H1 (cell line): ENCODE measurements around the gene BRSK2. TPM values are rescaled to one million over a fixed set of nuclear protein-coding genes. Genes with fewer than 3 reads are reported as not detected.

ENCODE experiments used
- CTCF ChIA-PET: fragments of 300-600 bp; sonication (Branson Sonifier 250); formaldehyde crosslinking; loops from one replicate; lab custom pipeline; 2021; ENCODE audit not compliant: partially characterized antibody; lab: Charles Lee
- POLR2A ChIA-PET: fragments of 300-600 bp; sonication (Branson Sonifier 250); formaldehyde crosslinking; loops from one replicate; lab custom pipeline; 2021; ENCODE audit warnings: inconsistent platforms; ENCODE audit not compliant: partially characterized antibody; lab: Charles Lee
- DNase-seq, 2 experiments: peaks; one replicate each; pipeline versions ENCODE4 v3.0.0 to v3.0.0-alpha.2; 2010 to 2022; ENCODE audit warnings: low spot score in 2 of 2, low read depth in 1 of 2, mixed read lengths in 1 of 2
- FAIRE-seq: peaks from 2 replicates; lab custom pipeline; 2011; peaks lifted over from hg19 to GRCh38; lab: Jason Lieb, UNC
- H2AFZ ChIP-seq: 2 replicates; pipeline ENCODE4 v1.8.1; 2012; ENCODE audit warnings: low read length, inconsistent platforms
- H2AK5ac ChIP-seq: 2 replicates; pipeline ENCODE4 v1.6.1; 2013; ENCODE audit warnings: low read depth, low read length
- H2BK120ac ChIP-seq: replicated peaks from 2 replicates; pipeline ENCODE3; 2013; ENCODE audit warnings: low read depth, low read length, inconsistent platforms
- H2BK12ac ChIP-seq: 2 replicates; pipeline ENCODE4 v1.6.1; 2013; ENCODE audit warnings: low read depth, low read length
- H2BK15ac ChIP-seq: 2 replicates; pipeline ENCODE4 v1.6.1; 2013; ENCODE audit warnings: low read length
- H2BK20ac ChIP-seq: 2 replicates; pipeline ENCODE4 v1.6.1; 2013; ENCODE audit warnings: low read length
- H2BK5ac ChIP-seq: 2 replicates; pipeline ENCODE4 v1.6.1; 2013; ENCODE audit warnings: low read depth, low read length
- H3K14ac ChIP-seq: 2 replicates; pipeline ENCODE4 v1.6.1; 2013; ENCODE audit warnings: inconsistent platforms; ENCODE audit not compliant: insufficient read length
- H3K18ac ChIP-seq: 2 replicates; pipeline ENCODE4 v1.6.1; 2013; ENCODE audit warnings: low read length; ENCODE audit errors: extremely low read depth
- H3K23ac ChIP-seq: 2 replicates; pipeline ENCODE4 v1.6.1; 2013; ENCODE audit warnings: inconsistent platforms; ENCODE audit not compliant: insufficient read length
- H3K23me2 ChIP-seq: 2 replicates; pipeline ENCODE4 v1.6.1; 2013; ENCODE audit warnings: low read depth, low read length
- H3K27ac ChIP-seq: 2 replicates; pipeline ENCODE4 v1.6.1; 2011; ENCODE audit warnings: low read depth, low read length, inconsistent platforms
- H3K27me3 ChIP-seq, 4 experiments: replicated peaks in 1 of 4; 1 replicate in 1 of 4; 2 replicates in 3 of 4; pipeline versions ENCODE4 v1.6.1 to v1.8.1; 2011 to 2013; ENCODE audit warnings: low read length in 3 of 4, mild to moderate bottlenecking in 3 of 4, inconsistent platforms in 2 of 4, mixed read lengths in 2 of 4, moderate library complexity in 1 of 4; ENCODE audit not compliant: control insufficient read depth in 3 of 4, insufficient read depth in 3 of 4; ENCODE audit errors: extremely low read depth in 1 of 4
- H3K36me3 ChIP-seq, 4 experiments: 2 replicates each; pipeline versions ENCODE4 v1.6.1 to v1.8.1; 2011 to 2013; ENCODE audit warnings: mild to moderate bottlenecking in 4 of 4, low read length in 3 of 4, moderate library complexity in 2 of 4, control low read depth in 1 of 4, inconsistent platforms in 1 of 4; ENCODE audit not compliant: insufficient read depth in 4 of 4, control insufficient read depth in 2 of 4
- H3K4ac ChIP-seq: replicated peaks from 2 replicates; pipeline ENCODE3; 2013; ENCODE audit warnings: low read length, low read depth, mixed read lengths, inconsistent platforms; ENCODE audit not compliant: insufficient read length
- H3K4me1 ChIP-seq, 4 experiments: replicated peaks in 1 of 4; 1 replicate in 1 of 4; 2 replicates in 3 of 4; pipeline versions ENCODE4 v1.6.1 to v1.8.1; 2011 to 2013; ENCODE audit warnings: low read length in 3 of 4, inconsistent platforms in 2 of 4, mixed read lengths in 1 of 4; ENCODE audit not compliant: insufficient read depth in 4 of 4, control insufficient read depth in 3 of 4
- H3K4me2 ChIP-seq, 2 experiments: 2 replicates each; pipeline versions ENCODE4 v1.6.1 to v1.8.1; 2011 to 2013; ENCODE audit warnings: low read depth in 2 of 2, low read length in 2 of 2, control low read depth in 1 of 2, inconsistent platforms in 1 of 2, mild to moderate bottlenecking in 1 of 2; ENCODE audit not compliant: insufficient read depth in 1 of 2
- H3K4me3 ChIP-seq, 4 experiments: fragments of 200-600, 300-600 bp in 1 of 4; sonication (generic), shearing (Covaris generic), sonication (Bioruptor Twin) in 1 of 4; 2 replicates each; pipeline versions ENCODE4 v1.5.1 to v1.8.1; 2011 to 2016; ENCODE audit warnings: low read length in 4 of 4, low read depth in 3 of 4, control low read depth in 2 of 4, inconsistent platforms in 2 of 4, mild to moderate bottlenecking in 2 of 4, mixed read lengths in 1 of 4, moderate library complexity in 1 of 4; ENCODE audit not compliant: insufficient read depth in 2 of 4; ENCODE audit errors: extremely low read depth in 1 of 4
- H3K56ac ChIP-seq: replicated peaks from 2 replicates; pipeline ENCODE3; 2013; ENCODE audit warnings: low read depth, mild to moderate bottlenecking, mixed read lengths, low read length, inconsistent platforms; ENCODE audit not compliant: insufficient read length
- H3K79me1 ChIP-seq: 2 replicates; pipeline ENCODE4 v1.6.1; 2013; ENCODE audit warnings: low read depth, low read length, control low read depth
- H3K79me2 ChIP-seq, 2 experiments: 2 replicates each; pipeline versions ENCODE4 v1.6.1 to v1.8.1; 2012 to 2013; ENCODE audit warnings: low read length in 2 of 2, mild to moderate bottlenecking in 2 of 2, inconsistent platforms in 1 of 2; ENCODE audit not compliant: insufficient read depth in 2 of 2, control insufficient read depth in 1 of 2
- H3K9ac ChIP-seq, 4 experiments: replicated peaks in 1 of 4; 1 replicate in 1 of 4; 2 replicates in 3 of 4; pipeline versions ENCODE4 v1.6.1 to v1.8.1; 2011 to 2013; ENCODE audit warnings: low read depth in 3 of 4, low read length in 3 of 4, control low read depth in 2 of 4, mild to moderate bottlenecking in 2 of 4, moderate library complexity in 2 of 4, inconsistent platforms in 1 of 4; ENCODE audit errors: extremely low read depth in 1 of 4
- H3K9me3 ChIP-seq, 2 experiments: 2 replicates each; pipeline versions ENCODE4 v1.6.1 to v1.8.1; 2012 to 2013; ENCODE audit warnings: mild to moderate bottlenecking in 2 of 2, moderate library complexity in 2 of 2, control low read depth in 1 of 2, inconsistent platforms in 1 of 2, low read depth in 1 of 2, low read length in 1 of 2, mixed read lengths in 1 of 2; ENCODE audit not compliant: insufficient read depth in 2 of 2
- H4K20me1 ChIP-seq, 2 experiments: replicated peaks in 1 of 2; 2 replicates each; pipeline versions ENCODE3 to v1.8.1; 2011 to 2013; ENCODE audit warnings: inconsistent platforms in 2 of 2, low read length in 2 of 2, mild to moderate bottlenecking in 1 of 2; ENCODE audit not compliant: insufficient read depth in 2 of 2, control insufficient read depth in 1 of 2
- H4K5ac ChIP-seq: 2 replicates; pipeline ENCODE4 v1.6.1; 2013; ENCODE audit warnings: low read length, low read depth, mixed read lengths, inconsistent platforms; ENCODE audit not compliant: insufficient read length
- H4K8ac ChIP-seq: 2 replicates; pipeline ENCODE4 v1.8.0; 2013; ENCODE audit warnings: mild to moderate bottlenecking, moderate library complexity, low read length, inconsistent platforms; ENCODE audit not compliant: insufficient read depth; ENCODE audit errors: extremely low read depth
- H4K91ac ChIP-seq: replicated peaks from 2 replicates; pipeline ENCODE3; 2013; ENCODE audit warnings: low read length, mixed read lengths, inconsistent platforms; ENCODE audit not compliant: insufficient read length
- FOSL1 ChIP-seq: IDR thresholded peaks from 2 replicates; pipeline ENCODE4 v1.6.1; 2011; ENCODE audit warnings: mild to moderate bottlenecking, low read depth, low read length, moderate library complexity; ENCODE audit not compliant: insufficient read depth
- NANOG ChIP-seq: IDR thresholded peaks from 2 replicates; pipeline ENCODE4 v1.6.1; 2011; ENCODE audit warnings: low read length, low read depth, mild to moderate bottlenecking, inconsistent platforms; ENCODE audit not compliant: insufficient read depth, poor library complexity, severe bottlenecking
- POU5F1 ChIP-seq: IDR thresholded peaks from 2 replicates; pipeline ENCODE4 v1.6.1; 2011; ENCODE audit warnings: low read depth, mild to moderate bottlenecking, low read length, moderate library complexity
- RAD21 ChIP-seq, 2 experiments: IDR thresholded peaks in 1 of 2; conservative IDR thresholded peaks in 1 of 2; 2 replicates each; pipeline ENCODE4 v1.6.1; 2011; ENCODE audit warnings: low read depth in 2 of 2, low read length in 2 of 2, improper control_type of control experiment in 1 of 2, inconsistent platforms in 1 of 2, mild to moderate bottlenecking in 1 of 2, moderate library complexity in 1 of 2
- RFX5 ChIP-seq: IDR thresholded peaks from 2 replicates; pipeline ENCODE4 v1.6.1; 2011; ENCODE audit warnings: low read depth, low read length, improper control_type of control experiment, borderline replicate concordance
- RNF2 ChIP-seq: fragments of 200-900, 300-1000 bp; sonication (generic); IDR thresholded peaks from 2 replicates; pipeline ENCODE4 v1.7.1; 2016; ENCODE audit warnings: borderline replicate concordance, low read depth, mild to moderate bottlenecking, antibody characterized with exemption, low read length; ENCODE audit not compliant: poor library complexity, severe bottlenecking; ENCODE audit errors: missing control alignments
- SIN3A ChIP-seq, 2 experiments: IDR thresholded peaks in 1 of 2; conservative IDR thresholded peaks in 1 of 2; 2 replicates each; pipeline ENCODE4 v1.6.1; 2011 to 2012; ENCODE audit warnings: low read length in 2 of 2, improper control_type of control experiment in 1 of 2, low read depth in 1 of 2, mild to moderate bottlenecking in 1 of 2
- TAF7 ChIP-seq: optimal IDR thresholded peaks from 2 replicates; pipeline ENCODE3; 2011; ENCODE audit warnings: low read depth, mild to moderate bottlenecking, inconsistent platforms, low read length, moderate library complexity, borderline replicate concordance
- TBP ChIP-seq: IDR thresholded peaks from 2 replicates; pipeline ENCODE4 v1.6.1; 2011; ENCODE audit warnings: low read depth, low read length, improper control_type of control experiment
- TCF12 ChIP-seq: IDR thresholded peaks from 2 replicates; pipeline ENCODE4 v1.6.1; 2011; ENCODE audit warnings: low read depth, mild to moderate bottlenecking, low read length
- WGBS, 2 experiments: shearing (Covaris generic) in 1 of 2; methylation state at CpG; one replicate each; pipeline versions ENCODE4 v1.1.6 to v1.1.7; 2013 to 2015; ENCODE audit warnings: low lambda C conversion rate in 2 of 2, mixed read lengths in 2 of 2, inconsistent platforms in 1 of 2, low coverage in 1 of 2, missing lambda C conversion rate in 1 of 2; ENCODE audit not compliant: insufficient replicate concordance in 2 of 2, insufficient coverage in 1 of 2, insufficient read length in 1 of 2; ENCODE audit errors: extremely low coverage in 1 of 2, missing lambda C conversion rate in 1 of 2; 5-methylcytosine and 5-hydroxymethylcytosine counted together
- polyA plus RNA-seq, 7 experiments: library from polyadenylated mRNA; depleted of rRNA in 3 of 7; stranded (reverse) in 5 of 7; unstranded in 2 of 7; fragments of >200 nt in 5 of 7; fragments of 200-250 nt in 2 of 7; gene quantifications; 1 replicate in 5 of 7; 2 replicates in 1 of 7; 4 replicates in 1 of 7; pipeline versions ENCODE4 v1.2.1 to v1.2.3, GENCODE V29; 2011 to 2013; ENCODE audit warnings: missing spikeins in 2 of 7, mixed read lengths in 2 of 7
- total RNA-seq: library from RNA; stranded (reverse); fragmentation: NEBNext Ultra II Directional; extraction: Animal tissue kit (Norgen Biotek cat#: 25700); gene quantifications from 2 replicates; pipeline ENCODE4 v1.2.1, GENCODE V29; 2021
- TF ChIP-seq, protein P1 (sequence below): IDR thresholded peaks from 2 replicates; pipeline ENCODE4 v1.6.1; 2011; ENCODE audit warnings: low read length, improper control_type of control experiment

The BRSK2 gene
- total and polyA plus RNA-seq, 2 of the 8 experiments (the other 6 are each of a cell fraction or from before 2014, with no cell fraction given) = 17.3 to 27.1 TPM

DNA sequence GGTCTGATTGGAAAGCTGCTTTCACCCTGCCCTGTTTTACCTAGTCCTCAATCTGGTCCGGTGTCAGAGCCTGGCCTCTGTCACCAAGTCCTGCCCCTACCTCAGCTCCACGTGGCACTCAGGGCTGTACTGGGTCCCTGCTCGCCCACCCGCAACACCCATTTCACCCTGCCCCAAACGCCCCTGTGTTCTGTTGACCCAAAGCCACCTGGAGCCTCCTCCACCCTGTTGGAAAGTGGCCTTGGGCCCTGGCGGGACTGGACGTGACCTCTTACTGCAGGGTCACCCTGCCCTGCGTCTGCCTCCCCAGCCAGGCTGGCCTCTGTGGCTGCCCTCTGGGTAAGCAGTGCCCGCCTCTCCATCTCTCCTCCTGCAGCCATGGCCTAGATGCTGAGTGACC, 21.5 kb upstream of the BRSK2 start:
- no peak for FAIRE-seq
- no peak overlapping the region for H3K9ac ChIP-seq
- H4K8ac ChIP-seq = no peak overlapping the region
- 70% methylated on average over 9 of the region's 9 CpGs; no CpG with 5 or more reads in 1 of the 2 experiments for WGBS, 2 experiments
- H2BK120ac ChIP-seq = no peak overlapping the region
- no peaks in the 10 kb centered on the region for H3K4me1 ChIP-seq
- no peak overlapping the region for H2BK15ac ChIP-seq
- H3K4ac ChIP-seq = no peak overlapping the region
- no peak overlapping the region for H2AK5ac ChIP-seq
- no peak overlapping the region for H3K18ac ChIP-seq
- H3K4me2 ChIP-seq = no peak overlapping the region
- POLR2A ChIA-PET = interaction anchor here (0.7 kb wide), 1 partner anchor 15 kb away, joined by 3 read pairs; no protein-coding TSS in a partner anchor
- no peak for TF ChIP-seq TCF12
- TF ChIP-seq TBP = no peak
- no peak for TF ChIP-seq SIN3A (conservative IDR thresholded peaks at IDR 0.05 in 1 of 2, IDR thresholded peaks at IDR 0.05 in 1 of 2; ENCODE audit: low read depth in 1 of 2, low read length in 2 of 2)
- TF ChIP-seq RNF2 = no peak
- no peak for TF ChIP-seq POU5F1
- TF ChIP-seq NANOG = no peak
- TF ChIP-seq RAD21 (IDR thresholded peaks at IDR 0.05 in 1 of 2, conservative IDR thresholded peaks at IDR 0.05 in 1 of 2; ENCODE audit: low read depth in 2 of 2, low read length in 2 of 2) = no peak
- TF ChIP-seq, protein P1, sequence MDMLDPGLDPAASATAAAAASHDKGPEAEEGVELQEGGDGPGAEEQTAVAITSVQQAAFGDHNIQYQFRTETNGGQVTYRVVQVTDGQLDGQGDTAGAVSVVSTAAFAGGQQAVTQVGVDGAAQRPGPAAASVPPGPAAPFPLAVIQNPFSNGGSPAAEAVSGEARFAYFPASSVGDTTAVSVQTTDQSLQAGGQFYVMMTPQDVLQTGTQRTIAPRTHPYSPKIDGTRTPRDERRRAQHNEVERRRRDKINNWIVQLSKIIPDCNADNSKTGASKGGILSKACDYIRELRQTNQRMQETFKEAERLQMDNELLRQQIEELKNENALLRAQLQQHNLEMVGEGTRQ = no peak
- no peak for TF ChIP-seq RFX5
- TF ChIP-seq FOSL1 = no peak
- TF ChIP-seq TAF7 = no peak
- no peaks in the 10 kb centered on the region for H3K36me3 ChIP-seq
- no peak overlapping the region for H2BK5ac ChIP-seq
- CTCF ChIA-PET = no interaction called here
- H4K5ac ChIP-seq = no peak overlapping the region
- H4K20me1 ChIP-seq = no peaks in the 10 kb centered on the region
- no peaks in the 10 kb centered on the region for H3K79me1 ChIP-seq
- peaks cover 43 to 67% of the 10 kb centered on the region in 2 experiments for H3K9me3 ChIP-seq
- no peaks in the 10 kb centered on the region for H3K27me3 ChIP-seq
- H2AFZ ChIP-seq = no peak overlapping the region
- H3K56ac ChIP-seq = no peak overlapping the region
- H2BK12ac ChIP-seq = no peak overlapping the region
- H3K23me2 ChIP-seq = no peaks in the 10 kb centered on the region
- H3K27ac ChIP-seq = no peak overlapping the region
- H2BK20ac ChIP-seq = no peak overlapping the region
- no peak overlapping the region for H3K23ac ChIP-seq
- H3K79me2 ChIP-seq = no peaks in the 10 kb centered on the region
- no peak overlapping the region for H3K4me3 ChIP-seq
- H4K91ac ChIP-seq = no peak overlapping the region
- no peak for DNase-seq
- no peak overlapping the region for H3K14ac ChIP-seq
